Skeletal muscle cell (primary cell): ENCODE measurements around the gene NFYA.

ENCODE experiments used
- DNase-seq: peaks from one replicate; pipeline ENCODE4 v3.0.0-alpha.2; 2010; ENCODE audit warnings: low read depth
- H3K4me3 ChIP-seq: 2 replicates; pipeline ENCODE4 v1.5.1; 2011; ENCODE audit warnings: low read depth, mild to moderate bottlenecking, control low read depth, low read length, moderate library complexity

Gene NFYA

DNA sequence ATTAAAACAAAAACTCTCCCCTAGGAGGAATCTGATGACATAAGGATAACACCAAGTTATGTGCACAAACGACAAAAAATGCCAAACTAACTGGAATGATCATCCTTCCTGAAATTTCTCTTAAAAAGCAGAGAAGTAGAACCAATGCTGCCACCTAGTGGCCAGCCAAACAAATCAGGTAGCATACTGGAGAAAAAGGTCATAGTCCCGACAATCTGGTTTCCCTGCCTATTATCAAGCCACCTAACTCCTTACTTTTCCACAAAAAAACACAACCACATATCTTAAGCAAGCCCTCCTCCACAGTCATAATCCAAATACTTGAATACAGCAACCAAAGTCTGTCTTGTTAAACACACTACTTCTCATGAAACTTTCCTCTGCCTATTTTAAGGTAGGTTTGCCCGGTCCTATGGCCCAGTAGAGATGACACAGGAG lies 5.9 kb upstream of the NFYA start:
- DNase-seq: peak; percentile 45
- no peak overlapping the region for H3K4me3 ChIP-seq

- no peak for DNase-seq
- peak overlapping the region; percentile 99 for H3K4me3 ChIP-seq
Measured at GRCh38 chr6:41071501-41071922, 1.3 kb upstream of the NFYA start.

GRCh38 chr6:41071923-41072835 lies 595 bp upstream of the NFYA start, which contains the start of gene OARD1:
OARD1 (minus strand) TSS chr6:41072356; CDS start chr6:41071634, 722 bp downstream.
- DNase-seq: peak; percentile 97

GRCh38 chr6:41073203-41073967 lies 611 bp downstream of the NFYA start:
- DNase-seq: peak; percentile 25
- peak overlapping the region; percentile 99 for H3K4me3 ChIP-seq

More at GRCh38 chr6:41071923-41072835, 595 bp upstream of the NFYA start, which contains the start of gene OARD1:
- H3K4me3 ChIP-seq: peak within 1 kb of the TSS; percentile 99

DNA sequence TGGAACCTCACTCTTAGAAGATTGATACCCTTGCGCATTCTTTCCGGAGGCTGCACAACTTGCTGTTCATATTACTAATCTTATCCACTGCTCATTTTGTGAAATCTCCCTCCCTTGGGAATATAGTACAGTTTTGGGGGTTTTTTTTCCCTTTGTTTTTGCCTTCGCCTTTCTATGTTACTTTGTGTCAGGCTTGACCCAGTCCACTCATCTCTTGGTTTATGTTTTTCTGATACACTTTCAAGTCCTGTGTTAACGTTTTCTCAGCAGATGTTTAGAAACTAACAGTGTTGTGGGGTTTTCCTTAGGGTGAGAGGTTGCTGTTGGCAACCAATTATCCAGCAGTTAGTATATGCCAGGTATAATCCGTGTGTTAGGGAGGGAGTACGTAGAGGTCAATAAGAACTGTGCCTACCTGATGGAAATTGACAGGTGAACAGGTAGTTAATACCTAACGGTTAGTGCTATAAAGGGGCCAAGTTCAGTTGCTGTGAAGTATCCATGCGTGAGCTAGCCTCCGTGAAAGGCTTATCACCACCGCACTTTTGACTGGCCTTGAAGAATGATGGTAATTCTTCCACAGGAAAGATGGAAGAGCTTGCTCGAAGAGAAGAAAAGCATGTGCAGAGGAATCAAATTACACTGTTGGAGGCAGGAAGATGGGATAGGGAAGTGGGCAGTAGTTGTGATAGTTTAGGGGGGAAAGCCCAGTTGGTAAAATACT lies 1.4 kb downstream of the NFYA start:
- no peak for DNase-seq
- H3K4me3 ChIP-seq: peak overlapping the region; percentile 99

DNA sequence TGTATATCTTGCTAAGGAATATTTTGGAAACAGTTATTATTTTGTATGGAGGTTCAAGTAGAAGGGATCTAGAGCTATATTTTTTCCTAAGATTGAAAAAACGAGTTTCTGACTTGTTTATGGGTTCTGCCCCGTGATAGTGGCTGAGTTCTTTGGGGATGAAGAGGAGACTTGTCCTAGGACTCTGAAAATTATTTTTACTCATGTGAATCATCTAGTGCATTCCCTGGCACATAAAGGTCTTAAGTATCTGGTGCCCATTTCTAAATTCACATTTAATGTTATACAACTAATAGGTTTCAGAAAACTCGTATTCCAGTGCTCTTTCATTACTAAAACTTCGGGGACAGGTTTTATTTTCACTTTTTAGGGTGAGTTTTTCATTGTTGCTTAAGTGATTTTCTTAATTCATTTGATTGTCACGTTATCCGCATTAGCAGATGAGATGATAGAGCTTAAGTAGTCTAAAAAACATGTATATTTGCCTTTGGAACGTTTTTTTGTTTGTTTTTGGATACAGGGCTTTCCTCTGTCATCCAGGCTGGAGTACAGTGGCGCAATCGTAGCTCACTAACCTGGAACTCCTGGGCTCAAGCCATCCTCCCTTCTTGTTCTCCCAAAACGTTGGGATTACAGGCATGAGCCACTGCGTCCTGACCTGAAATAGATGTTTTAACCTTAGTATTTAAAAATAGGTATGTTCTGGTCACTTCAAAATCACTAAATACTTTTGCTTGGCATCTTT lies 2.1 kb downstream of the NFYA start:
- peak overlapping the region; percentile 99 for H3K4me3 ChIP-seq
- DNase-seq: no peak

GRCh38 chr6:41075651-41076626 lies 3.2 kb downstream of the NFYA start:
- H3K4me3 ChIP-seq: no peak overlapping the region
- no peak for DNase-seq

GRCh38 chr6:41077536-41077935 lies 4.8 kb downstream of the NFYA start:
- no peak for DNase-seq
- no peak overlapping the region for H3K4me3 ChIP-seq

GRCh38 chr6:41078101-41078500 lies 5.3 kb downstream of the NFYA start:
- DNase-seq: no peak
- H3K4me3 ChIP-seq: no peak overlapping the region

DNA sequence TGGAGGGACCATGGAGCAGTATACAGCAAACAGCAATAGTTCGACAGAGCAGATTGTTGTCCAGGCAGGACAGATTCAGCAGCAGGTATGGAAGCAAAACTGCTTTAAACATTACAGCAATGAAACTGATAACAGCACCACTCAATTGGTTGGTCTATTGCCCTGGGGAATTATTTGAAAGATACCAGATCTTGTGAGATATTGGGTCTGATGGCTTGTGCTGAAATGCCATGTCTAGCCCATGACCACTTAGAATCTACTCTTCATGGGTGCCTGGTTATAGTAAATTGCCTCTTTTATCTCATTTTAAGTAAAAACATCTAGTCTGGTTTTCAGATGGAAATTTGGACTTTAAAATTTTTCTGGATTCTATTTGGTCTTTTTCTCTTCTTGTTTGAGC lies 6.3 kb downstream of the NFYA start:
- no peak for DNase-seq
- H3K4me3 ChIP-seq: no peak overlapping the region

- no peak overlapping the region for H3K4me3 ChIP-seq
- DNase-seq: no peak
Measured at GRCh38 chr6:41080621-41081020, 7.8 kb downstream of the NFYA start.

- DNase-seq: no peak
- no peak overlapping the region for H3K4me3 ChIP-seq
Measured at GRCh38 chr6:41083072-41083471, 10.3 kb downstream of the NFYA start.

- DNase-seq: no peak
- H3K4me3 ChIP-seq: no peak overlapping the region
Measured at GRCh38 chr6:41085182-41085581, 12.4 kb downstream of the NFYA start.

GRCh38 chr6:41088451-41088850 lies 15.7 kb downstream of the NFYA start:
- no peak for DNase-seq
- no peak overlapping the region for H3K4me3 ChIP-seq

DNA sequence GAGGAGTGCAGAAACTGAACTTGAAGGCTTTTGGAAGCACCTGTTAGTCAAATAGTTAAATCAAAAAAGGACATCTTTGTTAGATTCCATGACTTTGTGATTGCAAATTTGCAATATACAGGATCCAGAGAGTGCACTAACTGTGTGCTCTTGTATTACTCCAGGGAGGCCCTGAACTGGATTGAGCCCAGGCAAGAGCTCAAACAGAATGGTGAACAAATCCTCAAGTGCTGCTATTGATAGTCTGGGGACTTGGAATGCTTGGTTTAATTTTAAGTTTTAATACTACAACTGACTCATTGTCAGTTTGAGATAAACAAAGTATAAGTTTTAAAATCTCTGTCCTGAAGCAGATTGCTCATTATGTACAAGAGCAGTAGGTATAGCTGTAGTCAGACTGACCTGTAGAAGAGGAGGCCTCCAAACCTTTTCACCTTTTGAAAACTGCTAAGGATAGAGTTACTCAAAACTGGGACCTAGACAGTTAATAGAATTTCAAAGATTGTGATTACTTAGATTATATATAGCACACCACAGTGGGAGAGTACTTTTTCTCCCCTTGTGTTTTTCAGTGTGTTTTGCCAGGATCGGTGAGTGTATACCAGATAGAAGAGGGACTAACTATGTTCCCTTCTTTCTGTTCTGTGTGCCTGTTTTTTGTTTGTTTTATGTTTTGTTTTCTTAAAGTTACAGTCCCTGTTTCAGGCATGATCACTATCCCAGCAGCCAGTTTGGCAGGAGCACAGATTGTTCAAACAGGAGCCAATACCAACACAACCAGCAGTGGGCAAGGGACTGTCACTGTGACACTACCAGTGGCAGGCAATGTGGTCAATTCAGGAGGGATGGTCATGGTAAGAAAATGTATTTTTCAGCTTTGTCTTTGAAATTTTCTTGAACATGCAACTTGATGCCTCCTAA lies 18.3 kb downstream of the NFYA start:
- no peak overlapping the region for H3K4me3 ChIP-seq
- DNase-seq: no peak

DNA sequence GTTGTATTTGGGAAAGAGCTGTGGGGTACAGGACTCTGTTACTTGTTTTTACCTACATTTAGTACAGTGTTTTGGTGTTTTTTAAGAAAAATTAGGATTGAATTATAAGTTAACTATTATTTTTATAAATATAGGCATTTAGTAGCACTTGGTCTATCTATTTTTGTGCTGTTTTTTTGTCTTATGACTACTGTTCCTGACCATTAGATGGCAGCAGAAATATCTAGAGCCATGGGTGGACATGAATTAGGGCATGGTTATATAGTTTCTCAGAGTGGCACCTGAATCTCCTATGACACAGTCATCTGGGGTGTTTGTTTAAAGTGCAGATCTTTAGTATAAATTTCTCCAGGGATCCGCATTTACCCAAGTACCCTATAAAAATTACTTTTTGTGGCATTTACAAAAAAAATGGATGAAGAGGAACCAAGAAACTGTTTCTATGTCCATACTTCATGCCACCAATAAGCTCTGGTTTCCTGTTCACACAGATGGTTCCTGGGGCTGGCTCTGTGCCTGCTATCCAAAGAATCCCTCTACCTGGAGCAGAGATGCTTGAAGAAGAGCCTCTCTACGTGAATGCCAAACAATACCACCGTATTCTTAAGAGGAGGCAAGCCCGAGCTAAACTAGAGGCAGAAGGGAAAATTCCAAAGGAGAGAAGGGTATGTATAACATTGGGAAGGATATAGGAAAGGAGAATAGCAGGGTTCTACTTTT lies 19.8 kb downstream of the NFYA start:
- no peak overlapping the region for H3K4me3 ChIP-seq
- no peak for DNase-seq
